Measurements from ENCODE around the gene KLHDC8A. TPM values are rescaled to one million over a fixed set of nuclear protein-coding genes. Genes with fewer than 3 reads are reported as not detected.
A peak's percentile ranks its signal among the peaks of the same experiment; 100 is the strongest.

The KLHDC8A gene
- total RNA-seq, 1 donor from 2014 or later, result 0.78 TPM

- Histone ChIP-seq H3K36me3 (no peaks in the 10 kb centered on the region), H3K4me3 (no peak overlapping the region), H3K4me1 (no peaks in the 10 kb centered on the region), H3K27me3 (peaks cover 11% of the 10 kb centered on the region), H3K27ac (no peak overlapping the region), H3K9me3 (no peaks in the 10 kb centered on the region)
- intact Hi-C loops (cut with DNase I), result loop anchor here (10.0 kb wide), 1 partner anchor 132 kb away; no protein-coding TSS in a partner anchor
- ATAC-seq (no peak), DNase-seq (no peak)
- TF ChIP-seq CTCF (IDR thresholded peaks at IDR 0.05), result no peak
These were observed 3.5 kb downstream of the KLHDC8A start for GRCh38 chr1:205353191-205353590.

GRCh38 chr1:205351984-205352713, 4.6 kb downstream of the KLHDC8A start:
- DNase-seq (peak; percentile 62), ATAC-seq (no peak)
- H3K27ac ChIP-seq, result no peak overlapping the region
- no peaks in the 10 kb centered on the region for H3K9me3 ChIP-seq
- no peak for TF ChIP-seq CTCF (IDR thresholded peaks at IDR 0.05)
- intact Hi-C loops (cut with DNase I), result loop anchor here (10.0 kb wide), 1 partner anchor 133 kb away; no protein-coding TSS in a partner anchor
- no peak overlapping the region for H3K4me3 ChIP-seq
- no peaks in the 10 kb centered on the region for H3K4me1 ChIP-seq
- H3K36me3 ChIP-seq, result no peaks in the 10 kb centered on the region
- H3K27me3 ChIP-seq, result peaks cover 5% of the 10 kb centered on the region

GRCh38 chr1:205350691-205351141, 6.0 kb downstream of the KLHDC8A start:
- Histone ChIP-seq H3K9me3 (no peaks in the 10 kb centered on the region), H3K27me3 (peaks cover 8% of the 10 kb centered on the region), H3K36me3 (no peaks in the 10 kb centered on the region), H3K27ac (no peak overlapping the region), H3K4me3 (no peak overlapping the region), H3K4me1 (no peaks in the 10 kb centered on the region)
- DNase-seq (peak; percentile 53), ATAC-seq (no peak)
- no peak for TF ChIP-seq CTCF (IDR thresholded peaks at IDR 0.05)
- intact Hi-C loops (cut with DNase I), result loop anchor here (10.0 kb wide), 1 partner anchor 134 kb away; no protein-coding TSS in a partner anchor

- TF ChIP-seq CTCF (IDR thresholded peaks at IDR 0.05), result no peak
- peaks cover 14% of the 10 kb centered on the region for H3K27me3 ChIP-seq
These were observed 6.6 kb downstream of the KLHDC8A start for GRCh38 chr1:205350124-205350523.

DNA sequence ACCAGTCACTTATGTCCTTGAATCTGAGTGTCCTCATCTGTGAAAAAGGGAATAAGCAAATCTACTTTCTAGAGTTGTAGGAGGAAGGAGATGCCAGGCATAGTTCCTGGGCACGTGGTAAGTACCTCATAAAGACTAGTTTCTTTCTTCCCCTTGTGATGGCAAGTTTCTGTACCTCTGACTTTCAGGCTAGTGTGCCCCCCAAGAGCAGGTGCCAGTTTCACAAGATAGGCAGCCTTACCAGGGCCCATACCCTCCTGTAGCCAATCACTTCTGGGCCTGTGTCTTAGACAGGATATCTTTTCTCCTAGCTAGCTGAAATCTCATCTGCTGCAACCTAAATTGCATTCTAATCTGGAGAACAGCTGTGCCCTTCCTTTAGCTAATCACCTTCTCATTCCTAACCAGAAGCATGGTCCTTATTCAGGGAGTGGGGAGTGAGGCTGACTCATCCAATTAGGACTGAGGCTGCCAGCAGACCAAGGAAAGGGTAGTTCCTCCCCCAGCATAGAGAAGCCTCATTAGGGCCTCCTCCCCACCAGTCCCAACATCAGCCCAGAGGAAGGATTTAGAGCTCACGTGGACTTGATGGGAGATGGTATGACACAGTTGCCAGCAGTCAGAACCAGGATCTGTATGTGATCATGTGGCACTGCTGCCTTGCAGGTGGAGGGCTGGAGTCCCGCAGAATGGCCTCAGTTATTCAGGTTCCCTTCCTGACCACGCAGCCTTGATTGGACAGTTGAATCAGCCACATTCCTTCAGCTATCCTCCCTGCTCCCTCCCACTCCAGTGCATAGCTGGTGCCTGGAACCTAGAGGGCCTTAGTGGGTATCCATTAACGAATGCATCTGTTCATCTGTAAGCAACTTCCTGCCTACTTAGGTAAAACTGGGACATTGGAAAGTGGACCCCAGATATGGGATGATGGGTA, 7.9 kb downstream of the KLHDC8A start:
- Histone ChIP-seq H3K27me3 (peaks cover 27% of the 10 kb centered on the region), H3K36me3 (no peaks in the 10 kb centered on the region), H3K4me3 (no peak overlapping the region), H3K4me1 (peaks cover 6% of the 10 kb centered on the region), H3K27ac (no peak overlapping the region), H3K9me3 (no peaks in the 10 kb centered on the region)
- intact Hi-C loops (cut with DNase I), result loop anchor here (10.0 kb wide), 1 partner anchor 176 kb away; no protein-coding TSS in a partner anchor
- DNase-seq (peak; percentile 33), ATAC-seq (peak; percentile 11)
- TF ChIP-seq CTCF (IDR thresholded peaks at IDR 0.05), result no peak

More at GRCh38 chr1:205350124-205350523, 6.6 kb downstream of the KLHDC8A start:
- no peak for ATAC-seq
- Histone ChIP-seq H3K9me3 (no peaks in the 10 kb centered on the region), H3K27ac (no peak overlapping the region), H3K4me3 (no peak overlapping the region), H3K4me1 (no peaks in the 10 kb centered on the region), H3K36me3 (no peaks in the 10 kb centered on the region)
- intact Hi-C loops (cut with DNase I), result loop anchor here (10.0 kb wide), 1 partner anchor 135 kb away; no protein-coding TSS in a partner anchor
- DNase-seq, result peak; percentile 41
